Activated CD4-positive, CD25-positive, alpha-beta regulatory T cell treated with anti-CD3 and anti-CD28 coated beads, Interleukin-2, amount 50 U/mL, for 24 hours (primary cell): ENCODE results near the gene HMGB3.
"Not testable (repeated sequence)": the region's sequence is repeated elsewhere in the genome, so short reads cannot be mapped to it uniquely, and the experiment has no call there.

ENCODE experiments used
- ATAC-seq, 2 donors: fragments of 150-1000 bp; cut with Tn5 transposase; one replicate each; pipeline ENCODE4 v1.10.0; 2021; ENCODE audit warnings: mild to moderate bottlenecking in 1 of 2, moderate library complexity in 1 of 2

Gene HMGB3

GRCh38 chrX:150980186-150980585 is 2.9 kb upstream of the HMGB3 start:
- no peak for ATAC-seq

GRCh38 chrX:150980711-150981110 is 2.4 kb upstream of the HMGB3 start:
- no peak for ATAC-seq

- no peak for ATAC-seq
These were observed 824 bp upstream of the HMGB3 start for GRCh38 chrX:150982235-150982787.

- ATAC-seq, result peak in 1 of 2 donors; percentile 2
These were observed 510 bp downstream of the HMGB3 start for GRCh38 chrX:150983521-150984168.

- ATAC-seq, result no peak
These were observed 1.2 kb downstream of the HMGB3 start for GRCh38 chrX:150984169-150984824.

- not testable (repeated sequence) for ATAC-seq
These were observed 4.6 kb downstream of the HMGB3 start for GRCh38 chrX:150987687-150988086.

- ATAC-seq, result no peak
These were observed 6.3 kb downstream of the HMGB3 start for GRCh38 chrX:150989420-150989819.

- no peak for ATAC-seq
These were observed 7.8 kb downstream of the HMGB3 start for GRCh38 chrX:150990910-150991309.

- ATAC-seq, result no peak
These were observed 17.8 kb downstream of the HMGB3 start for GRCh38 chrX:151000861-151001331.

GRCh38 chrX:151004085-151004484 is 20.9 kb downstream of the HMGB3 start:
- ATAC-seq, result no peak

- no peak for ATAC-seq
These were observed 23.4 kb downstream of the HMGB3 start for GRCh38 chrX:151006410-151007109.

- no peak for ATAC-seq
These were observed 26.4 kb downstream of the HMGB3 start for GRCh38 chrX:151009582-151009981.

- no peak for ATAC-seq
These were observed 30.1 kb downstream of the HMGB3 start for GRCh38 chrX:151013164-151013743.

- ATAC-seq, result no peak
These were observed 32.5 kb downstream of the HMGB3 start for GRCh38 chrX:151015684-151016083.

- ATAC-seq, result no peak
These were observed 36.7 kb downstream of the HMGB3 start for GRCh38 chrX:151019856-151020255.

- peak; percentile 86 to 87 for ATAC-seq
These were observed 47.7 kb downstream of the HMGB3 start for GRCh38 chrX:151030845-151031244.

GRCh38 chrX:151031391-151031975 is 48.3 kb downstream of the HMGB3 start:
- peak in 1 of 2 donors; percentile 14 for ATAC-seq

GRCh38 chrX:151039351-151039750 is 56.2 kb downstream of the HMGB3 start:
- ATAC-seq, result no peak
